Mesangial cell (primary cell): ENCODE results near the gene ASB16. TPM values are rescaled to one million over a fixed set of nuclear protein-coding genes. Genes with fewer than 3 reads are reported as not detected.

ENCODE experiments used
- total RNA-seq: library from RNA; depleted of rRNA; stranded (reverse); fragments of >200 nt; gene quantifications from 2 replicates; pipeline ENCODE4 v1.2.3, GENCODE V29; 2015

Gene ASB16
- total RNA-seq, result 0.51 TPM in 1 of 2 replicates, not detected in the other

GRCh38 chr17:44170499-44171201, at the start of gene ASB16:
ASB16 (plus strand) TSS chr17:44170704; CDS start chr17:44170790, 86 bp downstream.

GRCh38 chr17:44123356-44124117, 47.0 kb upstream of the ASB16 start, which contains the start of gene HDAC5:
HDAC5 (minus strand) TSS chr17:44123641; CDS start chr17:44117515, 6,126 bp downstream.

GRCh38 chr17:44186307-44187130, 16.0 kb downstream of the ASB16 start, which contains the start of gene TMUB2:
TMUB2 (plus strand) TSS chr17:44186972; CDS start chr17:44187709, 737 bp downstream.

GRCh38 chr17:44199553-44200477, 29.3 kb downstream of the ASB16 start, which contains the start of gene ATXN7L3:
ATXN7L3 (minus strand) TSS chr17:44199884; CDS start chr17:44198070, 1,814 bp downstream.

GRCh38 chr17:44219616-44220212, 49.2 kb downstream of the ASB16 start, which contains the start of gene UBTF:
UBTF (minus strand) TSS chr17:44219675; CDS start chr17:44218229, 1,446 bp downstream.

Other genes starting within 250 kb of the ASB16 start
- gene PPY, start 228.2 kb upstream of the ASB16 start, total RNA-seq, result not detected in 2 replicates
- 0.38 TPM in 1 of 2 replicates, not detected in the other for gene PYY, start 216.8 kb upstream of the ASB16 start, total RNA-seq
- gene NAGS, start 166.1 kb upstream of the ASB16 start, total RNA-seq, result 6.2 and 9.0 TPM in 2 replicates
- 39.3 and 54.3 TPM in 2 replicates for gene TMEM101, start 155.7 kb upstream of the ASB16 start, total RNA-seq
- 44.4 and 59.3 TPM in 2 replicates for gene LSM12, start 104.0 kb upstream of the ASB16 start, total RNA-seq
- 67.0 and 73.0 TPM in 2 replicates for gene G6PC3, start 100.0 kb upstream of the ASB16 start, total RNA-seq
- gene HDAC5, start 47.1 kb upstream of the ASB16 start, total RNA-seq, result 21.3 and 61.7 TPM in 2 replicates
- 1.9 and 12.2 TPM in 2 replicates for gene HROB, start 28.8 kb upstream of the ASB16 start, total RNA-seq
- 25.1 and 35.2 TPM in 2 replicates for gene TMUB2, start 16.3 kb downstream of the ASB16 start, total RNA-seq
- 41.6 and 49.2 TPM in 2 replicates for gene ATXN7L3, start 29.2 kb downstream of the ASB16 start, total RNA-seq
- 38.6 and 45.1 TPM in 2 replicates for gene UBTF, start 49.0 kb downstream of the ASB16 start, total RNA-seq
- gene SLC4A1, start 97.4 kb downstream of the ASB16 start, total RNA-seq, result not detected in 2 replicates
- gene RUNDC3A, start 137.9 kb downstream of the ASB16 start, total RNA-seq, result 2.3 TPM in 1 of 2 replicates, not detected in the other
- 135 and 149 TPM in 2 replicates for gene SLC25A39, start 154.1 kb downstream of the ASB16 start, total RNA-seq
- gene GRN, start 174.6 kb downstream of the ASB16 start, total RNA-seq, result 305 and 1,188 TPM in 2 replicates
- gene FAM171A2, start 193.1 kb downstream of the ASB16 start, total RNA-seq, result 11.4 and 17.0 TPM in 2 replicates
- 0.13 and 0.16 TPM in 2 replicates for gene ITGA2B, start 218.9 kb downstream of the ASB16 start, total RNA-seq